ENCODE data around the gene INO80D. TPM values are rescaled to one million over a fixed set of nuclear protein-coding genes. Genes with fewer than 3 reads are reported as not detected.
"Not testable (repeated sequence)": the region's sequence is repeated elsewhere in the genome, so short reads cannot be mapped to it uniquely, and the experiment has no call there.

The INO80D gene
- total RNA-seq, 6 experiments from 2014 or later, result 11.3 to 13.1 (median 12.0) TPM

GRCh38 chr2:206031950-206032567 lies 53.9 kb downstream of the INO80D start:
- Mint-ChIP-seq H3K36me3 (ENCODE audit: low read depth) (peaks cover 54% of the 10 kb centered on the region), H3K4me3 (no peak overlapping the region), H3K27ac (no peak overlapping the region)

GRCh38 chr2:206031162-206031784 lies 54.7 kb downstream of the INO80D start:
- H3K27me3 Mint-ChIP-seq (ENCODE audit: insufficient read depth), result no peaks in the 10 kb centered on the region
- peak; percentile 30 for DNase-seq
- peaks cover 30% of the 10 kb centered on the region for H3K4me1 Mint-ChIP-seq (ENCODE audit: low read depth)
- H3K4me3 Mint-ChIP-seq, result no peak overlapping the region
- TF ChIP-seq CTCF (IDR thresholded peaks at IDR 0.05), result no peak
- H3K27ac Mint-ChIP-seq, result peak overlapping the region; percentile 15
- H3K36me3 Mint-ChIP-seq (ENCODE audit: low read depth), result peaks cover 54% of the 10 kb centered on the region
- H3K9me3 Mint-ChIP-seq, result no peaks in the 10 kb centered on the region

More at GRCh38 chr2:206031950-206032567, 53.9 kb downstream of the INO80D start:
- DNase-seq, result no peak
- TF ChIP-seq CTCF (IDR thresholded peaks at IDR 0.05), result no peak
- peaks cover 30% of the 10 kb centered on the region for H3K4me1 Mint-ChIP-seq (ENCODE audit: low read depth)
- H3K9me3 Mint-ChIP-seq, result no peaks in the 10 kb centered on the region
- H3K27me3 Mint-ChIP-seq (ENCODE audit: insufficient read depth), result no peaks in the 10 kb centered on the region

- no peak for DNase-seq
- no peak overlapping the region for H3K27ac Mint-ChIP-seq
Measured at GRCh38 chr2:206028101-206028500, 57.9 kb downstream of the INO80D start.

GRCh38 chr2:206023183-206023582 lies 62.8 kb downstream of the INO80D start:
- H3K36me3 Mint-ChIP-seq (ENCODE audit: low read depth), result no peaks in the 10 kb centered on the region
- H3K9me3 Mint-ChIP-seq, result no peaks in the 10 kb centered on the region
- H3K27ac Mint-ChIP-seq, result no peak overlapping the region
- no peak overlapping the region for H3K4me3 Mint-ChIP-seq
- DNase-seq, result no peak
- peak; percentile 44 for TF ChIP-seq CTCF (IDR thresholded peaks at IDR 0.05)
- H3K4me1 Mint-ChIP-seq (ENCODE audit: low read depth), result no peaks in the 10 kb centered on the region
- no peaks in the 10 kb centered on the region for H3K27me3 Mint-ChIP-seq (ENCODE audit: insufficient read depth)

More at GRCh38 chr2:206028101-206028500, 57.9 kb downstream of the INO80D start:
- no peaks in the 10 kb centered on the region for H3K27me3 Mint-ChIP-seq (ENCODE audit: insufficient read depth)
- TF ChIP-seq CTCF (IDR thresholded peaks at IDR 0.05), result no peak
- peaks cover 34% of the 10 kb centered on the region for H3K36me3 Mint-ChIP-seq (ENCODE audit: low read depth)
- peaks cover 30% of the 10 kb centered on the region for H3K4me1 Mint-ChIP-seq (ENCODE audit: low read depth)
- H3K9me3 Mint-ChIP-seq, result no peaks in the 10 kb centered on the region
- no peak overlapping the region for H3K4me3 Mint-ChIP-seq

- H3K4me3 Mint-ChIP-seq, result no peak overlapping the region
- H3K36me3 Mint-ChIP-seq (ENCODE audit: low read depth), result peaks cover 23% of the 10 kb centered on the region
- H3K9me3 Mint-ChIP-seq, result no peaks in the 10 kb centered on the region
- no peak for TF ChIP-seq CTCF (IDR thresholded peaks at IDR 0.05)
- no peaks in the 10 kb centered on the region for H3K27me3 Mint-ChIP-seq (ENCODE audit: insufficient read depth)
- no peak for DNase-seq
- H3K27ac Mint-ChIP-seq, result no peak overlapping the region
- no peaks in the 10 kb centered on the region for H3K4me1 Mint-ChIP-seq (ENCODE audit: low read depth)
Measured at GRCh38 chr2:206020171-206020570, 65.8 kb downstream of the INO80D start.

- H3K36me3 Mint-ChIP-seq (ENCODE audit: low read depth), result peaks cover 41% of the 10 kb centered on the region
- not testable (repeated sequence) for H3K4me1 Mint-ChIP-seq (ENCODE audit: low read depth); DNase-seq; H3K4me3 Mint-ChIP-seq; H3K9me3 Mint-ChIP-seq; H3K27ac Mint-ChIP-seq; H3K27me3 Mint-ChIP-seq (ENCODE audit: insufficient read depth)
Measured at GRCh38 chr2:206015746-206016145, 70.2 kb downstream of the INO80D start.
